ENCODE results near the gene DAPK3.

Gene DAPK3

DNA sequence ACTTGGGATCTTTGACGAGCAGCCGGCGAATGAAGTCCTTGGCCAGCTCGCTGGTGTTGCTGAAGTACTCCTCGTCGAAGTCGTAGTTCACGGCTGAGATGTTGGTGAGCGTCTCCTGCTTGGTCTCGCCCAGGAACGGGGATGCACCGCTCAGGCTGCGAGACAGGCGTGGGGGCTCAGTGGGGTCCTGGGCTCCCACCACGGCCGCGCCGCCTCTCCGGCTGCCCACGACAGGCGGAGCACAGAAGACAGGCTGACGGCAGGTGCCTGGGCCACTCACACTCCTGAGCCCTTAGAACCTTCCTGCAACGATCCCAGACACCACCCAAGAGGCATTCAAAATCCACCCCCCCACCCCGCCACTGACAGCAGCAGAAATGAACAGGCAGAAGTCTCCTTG, 9.9 kb downstream of the DAPK3 start:
- TF ChIP-seq TAF1 (IDR thresholded peaks at IDR 0.05; ENCODE audit: borderline replicate concordance, insufficient read depth, low read length) (no peak), POLR2AphosphoS5 (IDR thresholded peaks at IDR 0.05; ENCODE audit: low read depth, low read length) (no peak), SIN3A (IDR thresholded peaks at IDR 0.05; ENCODE audit: borderline replicate concordance, insufficient read depth, low read length) (no peak), FOXP2 (optimal IDR thresholded peaks at IDR 0.05; ENCODE audit: borderline replicate concordance, extremely low read depth, extremely low read length, insufficient read depth) (no peak)
- TF ChIP-seq, protein P1, sequence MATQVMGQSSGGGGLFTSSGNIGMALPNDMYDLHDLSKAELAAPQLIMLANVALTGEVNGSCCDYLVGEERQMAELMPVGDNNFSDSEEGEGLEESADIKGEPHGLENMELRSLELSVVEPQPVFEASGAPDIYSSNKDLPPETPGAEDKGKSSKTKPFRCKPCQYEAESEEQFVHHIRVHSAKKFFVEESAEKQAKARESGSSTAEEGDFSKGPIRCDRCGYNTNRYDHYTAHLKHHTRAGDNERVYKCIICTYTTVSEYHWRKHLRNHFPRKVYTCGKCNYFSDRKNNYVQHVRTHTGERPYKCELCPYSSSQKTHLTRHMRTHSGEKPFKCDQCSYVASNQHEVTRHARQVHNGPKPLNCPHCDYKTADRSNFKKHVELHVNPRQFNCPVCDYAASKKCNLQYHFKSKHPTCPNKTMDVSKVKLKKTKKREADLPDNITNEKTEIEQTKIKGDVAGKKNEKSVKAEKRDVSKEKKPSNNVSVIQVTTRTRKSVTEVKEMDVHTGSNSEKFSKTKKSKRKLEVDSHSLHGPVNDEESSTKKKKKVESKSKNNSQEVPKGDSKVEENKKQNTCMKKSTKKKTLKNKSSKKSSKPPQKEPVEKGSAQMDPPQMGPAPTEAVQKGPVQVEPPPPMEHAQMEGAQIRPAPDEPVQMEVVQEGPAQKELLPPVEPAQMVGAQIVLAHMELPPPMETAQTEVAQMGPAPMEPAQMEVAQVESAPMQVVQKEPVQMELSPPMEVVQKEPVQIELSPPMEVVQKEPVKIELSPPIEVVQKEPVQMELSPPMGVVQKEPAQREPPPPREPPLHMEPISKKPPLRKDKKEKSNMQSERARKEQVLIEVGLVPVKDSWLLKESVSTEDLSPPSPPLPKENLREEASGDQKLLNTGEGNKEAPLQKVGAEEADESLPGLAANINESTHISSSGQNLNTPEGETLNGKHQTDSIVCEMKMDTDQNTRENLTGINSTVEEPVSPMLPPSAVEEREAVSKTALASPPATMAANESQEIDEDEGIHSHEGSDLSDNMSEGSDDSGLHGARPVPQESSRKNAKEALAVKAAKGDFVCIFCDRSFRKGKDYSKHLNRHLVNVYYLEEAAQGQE (IDR thresholded peaks at IDR 0.05; ENCODE audit: insufficient read depth in 1 of 2, low read depth in 2 of 2, low read length in 2 of 2), result no peak

DNA sequence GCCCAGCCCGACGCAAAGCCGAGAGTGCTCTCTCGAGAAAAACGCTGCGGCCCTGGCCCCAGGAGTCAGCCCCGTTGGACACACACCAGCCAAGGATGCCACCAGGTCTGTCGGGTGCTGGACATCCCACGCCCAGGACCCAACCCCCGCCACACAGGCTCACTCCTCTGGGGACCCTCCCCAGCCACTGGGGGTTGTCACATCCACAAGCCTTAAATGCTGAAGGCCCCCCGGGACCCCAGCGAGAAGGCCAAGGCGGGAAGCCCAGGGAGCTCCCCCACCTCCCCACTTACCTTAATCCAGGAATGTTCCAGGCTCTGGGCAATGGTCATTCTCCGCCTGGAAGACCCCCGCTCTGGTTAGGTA, 11.2 kb downstream of the DAPK3 start:
- TF ChIP-seq, protein P1 (IDR thresholded peaks at IDR 0.05; ENCODE audit: insufficient read depth in 1 of 2, low read depth in 2 of 2, low read length in 2 of 2), result no peak
- TF ChIP-seq POLR2AphosphoS5 (IDR thresholded peaks at IDR 0.05; ENCODE audit: low read depth, low read length), result no peak
- TF ChIP-seq SIN3A (IDR thresholded peaks at IDR 0.05; ENCODE audit: borderline replicate concordance, insufficient read depth, low read length), result no peak
- no peak for TF ChIP-seq TAF1 (IDR thresholded peaks at IDR 0.05; ENCODE audit: borderline replicate concordance, insufficient read depth, low read length)
- TF ChIP-seq FOXP2 (optimal IDR thresholded peaks at IDR 0.05; ENCODE audit: borderline replicate concordance, extremely low read depth, extremely low read length, insufficient read depth), result no peak

DNA sequence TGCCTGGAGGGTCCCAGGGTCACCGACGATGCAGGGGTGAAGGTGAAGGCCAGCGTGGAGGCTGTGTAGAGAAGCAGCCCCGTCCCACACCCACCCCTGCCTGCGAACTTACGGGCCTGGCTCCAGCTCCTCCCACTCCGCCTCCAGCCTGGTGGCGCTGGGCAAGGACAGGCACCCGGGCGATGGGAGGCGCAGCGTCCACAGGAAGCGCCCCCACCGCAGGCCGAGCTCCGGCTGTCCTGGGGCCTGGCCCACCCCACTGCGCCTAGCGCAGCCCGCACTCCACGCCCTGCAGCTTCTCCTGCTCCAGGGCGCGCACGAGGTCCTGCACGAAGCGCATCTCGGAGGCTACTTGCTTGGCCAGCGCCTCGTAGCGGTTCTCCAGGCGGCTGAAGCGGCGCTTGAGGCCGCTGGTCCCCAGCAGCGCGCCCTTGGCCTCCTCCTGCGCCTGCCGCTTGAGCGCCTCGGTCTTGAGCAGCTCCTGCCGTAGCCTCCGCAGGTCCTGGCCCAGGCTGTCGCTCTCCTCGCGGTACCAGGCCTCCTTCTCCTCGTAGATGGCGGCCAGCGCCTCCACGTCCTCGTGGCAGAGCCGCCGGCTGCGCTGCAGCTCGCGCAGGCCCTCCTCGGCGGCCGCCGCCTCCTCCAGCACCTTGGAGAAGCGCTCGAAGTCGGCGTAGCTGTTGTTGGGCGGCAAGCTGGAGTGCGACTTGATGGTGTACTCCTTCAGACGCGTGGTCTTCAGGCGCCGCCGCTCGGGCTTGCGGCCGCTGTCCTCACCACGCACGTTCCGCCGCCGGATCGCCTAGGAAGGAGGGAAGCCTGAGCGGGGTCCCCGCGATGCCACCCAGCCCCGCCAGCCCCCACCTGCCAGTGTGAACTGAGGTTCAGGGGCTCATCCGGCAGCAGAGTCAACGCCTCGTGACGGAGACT, 11.8 kb downstream of the DAPK3 start:
- TF ChIP-seq, protein P1 (IDR thresholded peaks at IDR 0.05; ENCODE audit: insufficient read depth in 1 of 2, low read depth in 2 of 2, low read length in 2 of 2), result no peak
- TF ChIP-seq SIN3A (IDR thresholded peaks at IDR 0.05; ENCODE audit: borderline replicate concordance, insufficient read depth, low read length) (no peak), FOXP2 (optimal IDR thresholded peaks at IDR 0.05; ENCODE audit: borderline replicate concordance, extremely low read depth, extremely low read length, insufficient read depth) (no peak), POLR2AphosphoS5 (IDR thresholded peaks at IDR 0.05; ENCODE audit: low read depth, low read length) (no peak), TAF1 (IDR thresholded peaks at IDR 0.05; ENCODE audit: borderline replicate concordance, insufficient read depth, low read length) (no peak)

DNA sequence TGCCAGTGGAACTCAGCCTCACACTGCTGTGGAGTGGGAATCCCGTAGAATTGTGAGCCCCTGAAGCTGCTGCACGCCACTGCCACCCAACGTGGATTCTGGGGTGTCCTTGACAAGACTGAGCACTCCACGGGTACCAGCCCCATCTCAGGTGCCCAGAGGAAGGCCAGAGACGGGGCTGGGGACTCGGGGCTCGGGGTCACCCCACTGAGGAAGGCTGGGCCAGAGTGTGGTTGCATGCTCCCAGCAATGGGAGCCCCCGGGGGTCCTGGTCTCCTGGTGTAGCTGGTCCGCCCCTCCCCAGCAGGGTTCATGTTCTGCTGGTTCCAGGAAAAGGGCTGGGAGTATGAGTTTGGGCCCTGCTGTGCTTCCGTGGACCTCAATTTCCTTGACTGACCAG, 15.2 kb downstream of the DAPK3 start:
- TF ChIP-seq, protein P1 (IDR thresholded peaks at IDR 0.05; ENCODE audit: insufficient read depth in 1 of 2, low read depth in 2 of 2, low read length in 2 of 2), result no peak
- TF ChIP-seq POLR2AphosphoS5 (IDR thresholded peaks at IDR 0.05; ENCODE audit: low read depth, low read length) (no peak), FOXP2 (optimal IDR thresholded peaks at IDR 0.05; ENCODE audit: borderline replicate concordance, extremely low read depth, extremely low read length, insufficient read depth) (no peak), SIN3A (IDR thresholded peaks at IDR 0.05; ENCODE audit: borderline replicate concordance, insufficient read depth, low read length) (no peak), TAF1 (IDR thresholded peaks at IDR 0.05; ENCODE audit: borderline replicate concordance, insufficient read depth, low read length) (no peak)

Data from PFSK-1 (cell line).